Endothelial cell of umbilical vein (primary cell): ENCODE data around the gene LURAP1L. TPM values are rescaled to one million over a fixed set of nuclear protein-coding genes. Genes with fewer than 3 reads are reported as not detected.

Experiments used
- BruUV-seq: library from RNA; stranded (reverse); fragments of 400-500 nt; replicated peaks from 2 replicates; lab custom pipeline; 2021; lab: Mats Ljungman, UMichigan
- CTCF ChIA-PET: fragments of 300-600, 350-600 bp; sonication (Branson Sonifier 250); formaldehyde crosslinking; loops from one replicate; lab custom pipeline; 2021; ENCODE audit warnings: antibody characterized with exemption, inconsistent platforms; lab: Charles Lee
- POLR2A ChIA-PET: fragments of 300-600, 350-600 bp; sonication (Branson Sonifier 250); formaldehyde crosslinking; loops from one replicate; lab custom pipeline; 2021; ENCODE audit warnings: antibody characterized with exemption, inconsistent platforms; lab: Charles Lee
- DNase-seq: peaks from one replicate; pipeline ENCODE4 v3.0.0-alpha.2; 2011; ENCODE audit warnings: low read depth, low spot score
- FAIRE-seq: peaks from 2 replicates; lab custom pipeline; 2011; peaks lifted over from hg19 to GRCh38; lab: Jason Lieb, UNC
- H2AFZ ChIP-seq: 2 replicates; pipeline ENCODE4 v1.6.0; 2012; ENCODE audit warnings: low read depth, low read length, control low read depth, inconsistent platforms
- H3K27ac ChIP-seq: 2 replicates; pipeline ENCODE4 v1.5.1; 2011; ENCODE audit warnings: low read depth, mild to moderate bottlenecking, control low read depth, low read length, moderate library complexity; ENCODE audit not compliant: insufficient read depth
- H3K27me3 ChIP-seq, 2 experiments: 2 replicates each; pipeline versions ENCODE4 v1.6.0 to v1.6.1; 2011; ENCODE audit warnings: low read length in 2 of 2, mixed read lengths in 1 of 2; ENCODE audit not compliant: control insufficient read depth in 2 of 2, insufficient read depth in 2 of 2
- H3K36me3 ChIP-seq, 2 experiments: 2 replicates in 1 of 2; 3 replicates in 1 of 2; pipeline ENCODE4 v1.5.1; 2011; ENCODE audit warnings: low read length in 2 of 2, mild to moderate bottlenecking in 1 of 2, moderate library complexity in 1 of 2; ENCODE audit not compliant: control insufficient read depth in 2 of 2, insufficient read depth in 2 of 2; ENCODE audit errors: extremely low read depth in 1 of 2
- H3K4me1 ChIP-seq: 3 replicates; pipeline ENCODE4 v1.5.1; 2011; ENCODE audit warnings: mild to moderate bottlenecking, low read length; ENCODE audit not compliant: control insufficient read depth, insufficient read depth; ENCODE audit errors: extremely low read depth
- H3K4me2 ChIP-seq: 2 replicates; pipeline ENCODE4 v1.6.1; 2011; ENCODE audit warnings: low read length, control low read depth, mixed read lengths; ENCODE audit not compliant: insufficient read depth
- H3K4me3 ChIP-seq, 3 experiments: fragments of 200-600 bp in 1 of 3; sonication (generic), shearing (Covaris generic) in 1 of 3; replicated peaks in 1 of 3; 2 replicates each; pipeline ENCODE4 v1.5.1; 2011 to 2016; ENCODE audit warnings: control low read depth in 3 of 3, low read length in 3 of 3, mild to moderate bottlenecking in 2 of 3, inconsistent platforms in 1 of 3, low read depth in 1 of 3, moderate library complexity in 1 of 3; ENCODE audit not compliant: insufficient read depth in 1 of 3
- H3K79me2 ChIP-seq: 2 replicates; pipeline ENCODE4 v1.6.0; 2012; ENCODE audit warnings: low read length, inconsistent platforms; ENCODE audit not compliant: control insufficient read depth, insufficient read depth
- H3K9ac ChIP-seq: replicated peaks from 2 replicates; pipeline ENCODE3; 2011; ENCODE audit warnings: low read length, control low read depth; ENCODE audit not compliant: insufficient read depth; ENCODE audit errors: extremely low read depth
- H3K9me1 ChIP-seq: replicated peaks from 3 replicates; pipeline ENCODE4 v1.6.0; 2011; ENCODE audit warnings: mild to moderate bottlenecking, low read length; ENCODE audit not compliant: control insufficient read depth, insufficient read depth; ENCODE audit errors: extremely low read depth
- H3K9me3 ChIP-seq: replicated peaks from 2 replicates; pipeline ENCODE4 v1.5.1; 2012; ENCODE audit warnings: low read length, inconsistent platforms; ENCODE audit not compliant: control insufficient read depth, insufficient read depth
- H4K20me1 ChIP-seq: replicated peaks from 2 replicates; pipeline ENCODE3; 2011; ENCODE audit warnings: mild to moderate bottlenecking, low read length; ENCODE audit not compliant: control insufficient read depth, insufficient read depth; ENCODE audit errors: extremely low read depth
- EZH2 ChIP-seq: IDR thresholded peaks from 2 replicates; pipeline ENCODE4 v1.6.1; 2012; ENCODE audit warnings: borderline replicate concordance, low read depth, mild to moderate bottlenecking, moderate library complexity, low read length, inconsistent platforms; ENCODE audit not compliant: severe bottlenecking
- FOS ChIP-seq: IDR thresholded peaks from 2 replicates; pipeline ENCODE4 v1.6.1; 2011; ENCODE audit warnings: mild to moderate bottlenecking, low read length, moderate library complexity, borderline replicate concordance; ENCODE audit not compliant: insufficient read depth
- GATA2 ChIP-seq: IDR thresholded peaks from 2 replicates; pipeline ENCODE4 v1.7.0; 2011; ENCODE audit warnings: low read depth, mild to moderate bottlenecking, moderate library complexity, mixed read lengths, low read length; ENCODE audit not compliant: insufficient read length, insufficient read depth
- JUN ChIP-seq: IDR thresholded peaks from 2 replicates; pipeline ENCODE4 v1.6.1; 2011; ENCODE audit warnings: borderline replicate concordance, low read depth; ENCODE audit not compliant: insufficient read length, insufficient read depth
- MAX ChIP-seq: IDR thresholded peaks from 2 replicates; pipeline ENCODE4 v1.6.1; 2011; ENCODE audit not compliant: insufficient read depth, insufficient read length
- MYC ChIP-seq: IDR thresholded peaks from one replicate; pipeline ENCODE4 v1.6.1; 2011; ENCODE audit warnings: mild to moderate bottlenecking, low read depth, low read length
- POLR2A ChIP-seq: IDR thresholded peaks from 2 replicates; pipeline ENCODE4 v1.6.1; 2012; ENCODE audit warnings: low read depth, mild to moderate bottlenecking, control low read depth, low read length
- POLR2AphosphoS5 ChIP-seq: IDR thresholded peaks from 2 replicates; pipeline ENCODE4 v1.6.1; 2012; ENCODE audit warnings: low read depth, mild to moderate bottlenecking, control low read depth, low read length, moderate library complexity; ENCODE audit not compliant: insufficient read depth
- dilution Hi-C: fragments of 300-500 bp; cut with MboI; formaldehyde crosslinking; loops from one replicate; pipeline ENCODE4 v1.15.0; 2019; ENCODE audit warnings: low sequenced_read_pairs; ENCODE audit not compliant: extremely low pct_ligation_motif_present
- intact Hi-C: fragments of 100-400 bp; cut with micrococcal nuclease; formaldehyde crosslinking; loops from one replicate; pipeline ENCODE4 v1.10.0; 2022
- polyA plus RNA-seq, 4 experiments: library from polyadenylated mRNA; depleted of rRNA in 3 of 4; stranded (reverse) in 3 of 4; unstranded in 1 of 4; fragments of >200 nt; gene quantifications; 2 replicates each; pipeline versions ENCODE4 v1.2.1 to v1.2.3, GENCODE V29; 2011 to 2012; ENCODE audit warnings: missing spikeins in 1 of 4
- total RNA-seq: library from RNA; stranded (reverse); gene quantifications from 2 replicates; pipeline ENCODE4 v1.2.3, GENCODE V29; 2021
- TF ChIP-seq, protein P1 (sequence below), 2 donors: IDR thresholded peaks; 1 replicate in 1 of 2; 2 replicates in 1 of 2; pipeline ENCODE4 v1.5.1; 2011; ENCODE audit warnings: low read length in 2 of 2, mild to moderate bottlenecking in 2 of 2, moderate library complexity in 2 of 2, control low read depth in 1 of 2, inconsistent platforms in 1 of 2, low read depth in 1 of 2; ENCODE audit not compliant: insufficient read depth in 1 of 2; ENCODE audit errors: extremely low read depth in 1 of 2

The LURAP1L gene
- total and polyA plus RNA-seq, 2 donors (not counting 3 experiments of a cell fraction or from before 2014, with no cell fraction given) = 1.5 to 3.3 TPM

DNA sequence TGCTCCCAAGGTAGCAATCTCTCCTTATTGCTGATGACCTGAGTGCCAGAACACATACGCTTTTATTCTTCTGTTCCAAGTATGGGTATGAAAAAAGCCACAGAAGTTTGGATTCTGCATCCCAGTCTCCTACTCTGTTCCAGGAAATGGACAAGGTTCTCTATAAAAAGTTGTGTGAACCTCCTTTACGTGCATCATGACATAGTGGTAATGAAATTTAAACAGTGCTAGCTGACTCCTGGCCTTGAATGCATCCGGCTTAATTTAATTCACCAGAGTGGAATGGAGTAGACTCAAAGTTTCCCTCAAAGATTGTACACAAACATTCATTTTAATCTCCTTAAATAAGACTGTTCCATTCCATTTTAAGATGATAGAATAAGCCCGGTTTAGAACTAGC, 68.9 kb downstream of the LURAP1L start:
- no peak overlapping the region for H2AFZ ChIP-seq
- TF ChIP-seq POLR2AphosphoS5 (no peak), POLR2A (no peak), MYC (no peak), EZH2 (no peak)
- TF ChIP-seq, protein P1, sequence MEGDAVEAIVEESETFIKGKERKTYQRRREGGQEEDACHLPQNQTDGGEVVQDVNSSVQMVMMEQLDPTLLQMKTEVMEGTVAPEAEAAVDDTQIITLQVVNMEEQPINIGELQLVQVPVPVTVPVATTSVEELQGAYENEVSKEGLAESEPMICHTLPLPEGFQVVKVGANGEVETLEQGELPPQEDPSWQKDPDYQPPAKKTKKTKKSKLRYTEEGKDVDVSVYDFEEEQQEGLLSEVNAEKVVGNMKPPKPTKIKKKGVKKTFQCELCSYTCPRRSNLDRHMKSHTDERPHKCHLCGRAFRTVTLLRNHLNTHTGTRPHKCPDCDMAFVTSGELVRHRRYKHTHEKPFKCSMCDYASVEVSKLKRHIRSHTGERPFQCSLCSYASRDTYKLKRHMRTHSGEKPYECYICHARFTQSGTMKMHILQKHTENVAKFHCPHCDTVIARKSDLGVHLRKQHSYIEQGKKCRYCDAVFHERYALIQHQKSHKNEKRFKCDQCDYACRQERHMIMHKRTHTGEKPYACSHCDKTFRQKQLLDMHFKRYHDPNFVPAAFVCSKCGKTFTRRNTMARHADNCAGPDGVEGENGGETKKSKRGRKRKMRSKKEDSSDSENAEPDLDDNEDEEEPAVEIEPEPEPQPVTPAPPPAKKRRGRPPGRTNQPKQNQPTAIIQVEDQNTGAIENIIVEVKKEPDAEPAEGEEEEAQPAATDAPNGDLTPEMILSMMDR (IDR thresholded peaks at IDR 0.05; ENCODE audit: extremely low read depth in 1 of 2, insufficient read depth in 1 of 2, low read depth in 1 of 2, low read length in 2 of 2) = no peak
- H3K27ac ChIP-seq = no peak overlapping the region
- H3K4me1 ChIP-seq = no peaks in the 10 kb centered on the region
- no peak for FAIRE-seq
- intact Hi-C loops = no loop called here
- no peaks in the 10 kb centered on the region for H3K36me3 ChIP-seq
- POLR2A ChIA-PET = no interaction called here
- H3K79me2 ChIP-seq = no peaks in the 10 kb centered on the region
- no TSS peak for BruUV-seq
- no peak overlapping the region for H3K4me2 ChIP-seq
- CTCF ChIA-PET = interaction anchor here (1.2 kb wide), 1 partner anchor 9 kb away, joined by 3 read pairs; no protein-coding TSS in a partner anchor
- no peak for DNase-seq
- H3K27me3 ChIP-seq = no peaks in the 10 kb centered on the region
- no peaks in the 10 kb centered on the region for H4K20me1 ChIP-seq
- H3K9ac ChIP-seq = no peak overlapping the region
- no peaks in the 10 kb centered on the region for H3K9me3 ChIP-seq
- dilution Hi-C loops = no loop called here
- no peaks in the 10 kb centered on the region for H3K9me1 ChIP-seq
- H3K4me3 ChIP-seq = no peak overlapping the region

- no peaks in the 10 kb centered on the region for H3K79me2 ChIP-seq
- no peaks in the 10 kb centered on the region for H3K36me3 ChIP-seq
- intact Hi-C loops (no loop called here), dilution Hi-C loops (no loop called here)
- no peak overlapping the region for H3K4me3 ChIP-seq
- TF ChIP-seq POLR2A = no peak
- TF ChIP-seq MYC = no peak
- TF ChIP-seq, protein P1 (IDR thresholded peaks at IDR 0.05; ENCODE audit: extremely low read depth in 1 of 2, insufficient read depth in 1 of 2, low read depth in 1 of 2, low read length in 2 of 2) = no peak
- TF ChIP-seq EZH2 = no peak
- TF ChIP-seq JUN = no peak
- TF ChIP-seq FOS = no peak
- TF ChIP-seq MAX = no peak
- TF ChIP-seq GATA2 = no peak
- no peak for TF ChIP-seq POLR2AphosphoS5
- H3K9ac ChIP-seq = no peak overlapping the region
- no peak overlapping the region for H2AFZ ChIP-seq
- H4K20me1 ChIP-seq = no peaks in the 10 kb centered on the region
- H3K4me2 ChIP-seq = no peak overlapping the region
- FAIRE-seq (no peak), DNase-seq (no peak)
- H3K27ac ChIP-seq = no peak overlapping the region
- CTCF ChIA-PET = no interaction called here
- H3K9me1 ChIP-seq = no peaks in the 10 kb centered on the region
- H3K9me3 ChIP-seq = no peaks in the 10 kb centered on the region
- POLR2A ChIA-PET = no interaction called here
- BruUV-seq = no TSS peak
- H3K4me1 ChIP-seq = no peaks in the 10 kb centered on the region
- no peaks in the 10 kb centered on the region for H3K27me3 ChIP-seq
These were observed 71.2 kb downstream of the LURAP1L start for GRCh38 chr9:12846035-12846434.
